ENCODE data around the gene ALPK1.

GRCh38 chr4:112370466-112370865 is 73.3 kb downstream of the ALPK1 start:
- TF ChIP-seq CTCF (conservative IDR thresholded peaks at IDR 0.05; ENCODE audit: low read length) (no peak), EZH2phosphoT487 (IDR thresholded peaks at IDR 0.05; ENCODE audit: borderline replicate concordance, low read depth, low read length) (no peak)
